HG03196 (cell line): ENCODE measurements around the gene CAPN5.

Experiments used
- ATAC-seq: cut with Tn5 transposase; IDR thresholded peaks from one replicate; pipeline ENCODE4 v1.9.1; 2021; ENCODE audit not compliant: unreplicated experiment

Gene CAPN5

DNA sequence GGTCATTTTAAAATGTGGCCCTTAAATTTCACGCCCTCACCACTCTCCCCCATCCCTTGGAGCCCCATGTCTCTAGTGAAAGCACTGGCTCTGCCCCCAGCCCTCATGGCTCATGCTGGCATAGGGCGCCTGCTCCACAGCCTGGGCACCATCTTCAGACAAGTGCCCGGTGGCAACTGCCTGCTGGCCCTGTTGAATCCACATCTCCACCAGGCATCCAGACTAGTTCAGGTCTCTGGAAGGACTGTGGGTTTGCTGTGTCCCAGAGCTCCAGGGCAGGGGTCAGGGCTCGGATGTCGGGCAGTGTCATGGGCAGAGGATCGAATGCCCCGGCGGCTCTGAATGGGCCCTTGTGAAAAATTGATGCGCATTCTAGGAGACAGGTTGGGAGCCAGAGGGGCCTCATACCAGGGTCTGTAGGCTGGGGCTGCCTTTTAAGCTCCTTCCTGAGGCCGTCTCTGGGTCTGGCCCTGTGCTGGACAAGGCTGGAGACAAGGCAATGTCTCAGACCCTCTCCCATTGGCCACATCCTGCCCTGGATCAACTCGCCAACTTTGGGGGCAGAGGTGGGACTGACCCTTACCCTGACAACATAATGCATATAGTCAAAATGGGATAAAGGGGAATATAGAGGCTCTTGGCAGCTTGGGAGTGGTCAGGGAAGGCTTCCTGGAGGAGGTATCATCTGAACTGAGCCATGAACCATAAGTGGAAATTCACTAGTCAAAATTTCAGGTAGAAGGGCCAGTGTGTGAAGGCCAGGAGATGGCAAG, 62.5 kb downstream of the CAPN5 start:
- ATAC-seq = no peak

DNA sequence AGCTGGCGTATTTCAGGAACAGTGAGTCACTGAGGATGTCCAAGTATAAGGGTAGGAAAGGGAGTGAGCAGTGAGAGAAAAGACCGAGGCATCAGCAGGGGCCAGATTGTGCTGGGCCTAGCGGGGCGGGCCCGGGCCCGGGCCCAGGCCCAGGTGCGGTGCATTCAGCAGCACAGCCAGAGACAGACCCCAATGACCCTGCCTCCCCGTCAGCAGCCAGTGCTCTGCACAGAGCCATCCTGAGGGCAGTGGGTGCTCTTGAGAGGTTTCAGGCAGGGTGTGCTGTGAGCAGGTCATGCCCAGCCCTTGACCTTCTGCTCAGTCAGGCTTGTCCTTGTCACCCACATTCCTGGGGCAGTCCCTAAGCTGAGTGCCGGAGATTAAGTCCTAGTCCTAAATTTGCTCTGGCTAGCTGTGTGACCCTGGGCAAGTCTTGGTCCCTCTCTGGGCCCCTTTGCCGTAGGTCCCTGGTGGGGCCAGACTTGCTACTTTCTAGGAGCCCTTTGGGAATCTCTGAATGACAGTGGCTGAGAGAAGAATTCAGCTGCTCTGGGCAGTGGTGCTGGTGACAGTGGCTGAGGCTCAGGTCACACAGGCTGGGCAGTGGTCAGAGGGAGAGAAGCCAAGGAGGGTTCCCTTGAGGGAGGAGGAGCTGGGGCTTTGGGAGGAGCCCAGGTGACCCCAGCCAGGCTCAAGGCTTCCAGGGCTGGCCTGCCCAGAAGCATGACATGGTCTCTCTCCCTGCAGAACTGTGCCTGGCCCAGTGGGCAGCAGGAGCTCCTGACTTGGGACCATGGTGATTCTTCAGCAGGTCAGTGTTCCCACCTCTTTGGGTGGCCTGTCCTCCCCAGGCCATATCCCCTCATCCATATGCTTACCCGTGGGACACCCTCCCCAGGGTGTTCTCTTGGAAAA, 63.3 kb downstream of the CAPN5 start:
- ATAC-seq = no peak

DNA sequence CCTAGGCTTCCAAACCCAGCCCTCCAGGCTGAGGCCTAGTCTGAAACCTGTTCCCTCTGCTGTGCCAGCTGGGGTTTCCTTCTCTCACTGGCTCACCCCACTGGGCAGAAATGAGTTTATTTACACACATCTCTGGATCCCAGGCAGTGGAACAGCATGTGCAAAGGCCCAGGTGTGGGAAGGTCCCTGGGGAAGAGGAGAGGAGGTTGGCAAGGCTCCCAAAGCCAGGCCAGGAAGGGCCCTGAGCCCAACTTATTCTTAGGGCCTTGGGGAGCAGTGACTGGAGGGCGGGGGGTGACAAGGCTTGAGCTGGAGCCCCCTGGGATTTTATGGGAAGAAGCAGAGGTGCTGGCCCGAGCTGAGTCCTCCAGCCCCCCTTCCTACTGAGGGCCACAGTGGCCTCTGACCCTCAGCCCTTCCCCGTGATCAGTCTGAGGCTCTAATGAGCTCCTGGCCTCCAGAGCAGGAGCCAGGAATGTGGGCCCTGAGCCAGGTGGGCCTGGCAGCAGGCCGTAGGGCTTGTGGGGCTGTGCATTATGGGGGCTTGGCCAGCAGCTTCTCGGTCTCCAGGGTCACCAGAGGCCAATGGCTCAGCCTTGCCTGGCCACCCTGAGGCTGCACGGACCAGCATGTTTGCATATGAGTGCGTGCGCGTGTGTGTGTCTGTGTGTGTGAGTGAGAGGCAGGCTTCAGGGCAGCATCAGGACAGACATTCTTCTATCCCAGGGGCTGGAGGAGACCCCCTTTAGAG, 64.2 kb downstream of the CAPN5 start:
- ATAC-seq = no peak

DNA sequence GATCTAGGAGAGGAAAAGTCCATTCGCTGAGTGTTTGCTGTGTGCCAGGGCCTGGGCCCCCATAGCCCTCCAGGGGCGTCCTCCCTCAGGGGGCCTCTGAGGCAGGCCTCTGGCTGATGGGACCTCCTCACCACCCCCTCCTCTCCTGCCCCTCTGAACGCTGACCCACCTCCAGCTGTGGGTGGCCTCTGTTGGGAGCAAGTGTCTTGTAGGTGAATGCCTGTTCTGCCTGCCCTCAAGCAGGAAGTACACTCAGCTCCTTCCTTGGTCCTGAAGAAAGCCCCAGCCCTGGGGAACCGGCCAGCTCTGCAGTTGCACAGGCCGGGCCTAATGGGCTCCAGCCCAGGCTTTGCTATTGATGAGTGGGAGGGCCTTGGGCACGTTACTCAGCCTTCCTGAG, 64.8 kb downstream of the CAPN5 start:
- ATAC-seq = no peak

DNA sequence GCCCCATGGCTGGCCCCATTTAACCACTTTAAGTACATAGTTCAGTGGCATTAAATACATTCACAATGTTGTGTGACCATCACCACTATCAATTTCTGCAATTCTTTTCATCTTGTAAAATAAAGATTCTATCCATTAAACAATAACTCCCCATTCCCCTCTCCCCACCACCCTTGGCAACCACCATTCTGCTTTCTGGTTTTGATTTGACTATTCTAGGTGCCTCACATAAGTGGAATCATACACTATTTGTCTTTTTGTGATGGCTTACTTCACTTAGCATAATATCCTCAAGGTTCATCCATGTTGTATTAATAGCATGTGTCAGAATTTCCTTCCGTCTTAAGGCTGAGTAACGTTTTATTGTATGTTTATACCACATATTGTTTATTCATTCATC, 68.3 kb downstream of the CAPN5 start:
- ATAC-seq = no peak

DNA sequence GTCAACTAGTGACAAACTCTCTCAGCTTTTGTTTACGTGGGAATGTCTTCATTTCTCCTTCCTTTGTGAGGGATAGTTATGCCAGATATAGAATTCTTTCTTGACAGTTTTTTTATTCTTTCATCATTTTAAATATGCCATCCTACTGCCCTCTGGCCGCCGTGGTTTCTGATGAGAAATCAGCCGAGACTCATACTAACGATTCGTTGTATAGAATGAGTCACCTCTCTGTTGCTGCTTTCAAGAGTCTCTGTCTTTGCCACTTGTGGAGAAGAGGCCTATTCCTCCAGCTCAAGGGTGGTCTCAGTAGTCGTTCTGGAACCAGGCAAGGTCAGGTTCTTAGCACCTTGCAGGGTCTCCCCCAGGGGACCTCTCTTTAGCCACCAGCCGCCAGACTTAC, 69.3 kb downstream of the CAPN5 start:
- no peak for ATAC-seq

DNA sequence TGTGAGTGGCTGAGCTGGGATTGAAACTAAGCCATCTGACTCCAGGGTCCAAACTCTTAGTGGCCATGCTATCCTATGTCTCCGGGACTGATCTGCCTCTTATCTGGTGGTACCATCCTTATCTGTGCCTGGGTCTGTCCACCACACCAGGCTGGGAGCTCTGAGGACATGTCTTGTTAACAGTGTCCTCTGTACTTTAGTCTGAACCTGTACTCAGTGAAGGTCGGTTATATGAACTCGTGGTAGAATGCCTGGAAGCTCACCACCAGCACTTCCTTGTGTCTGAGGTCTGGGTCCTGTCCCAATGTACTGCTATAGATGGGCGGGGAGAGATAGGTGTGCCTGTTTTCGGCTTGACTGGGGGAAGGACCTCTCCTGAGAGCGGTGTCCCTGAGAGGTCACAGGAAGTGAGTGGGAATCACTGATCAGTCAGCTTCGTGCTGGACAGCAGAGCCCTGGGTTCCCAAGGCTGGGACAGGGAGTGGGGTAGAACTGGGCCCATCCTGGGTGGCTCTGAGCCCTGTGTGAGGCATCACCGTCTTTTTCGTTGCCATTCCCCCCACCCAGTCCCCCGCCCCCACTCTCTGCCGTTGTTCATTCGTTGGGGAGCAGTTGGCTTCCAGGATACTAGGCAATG, 70.1 kb downstream of the CAPN5 start:
- ATAC-seq = no peak

DNA sequence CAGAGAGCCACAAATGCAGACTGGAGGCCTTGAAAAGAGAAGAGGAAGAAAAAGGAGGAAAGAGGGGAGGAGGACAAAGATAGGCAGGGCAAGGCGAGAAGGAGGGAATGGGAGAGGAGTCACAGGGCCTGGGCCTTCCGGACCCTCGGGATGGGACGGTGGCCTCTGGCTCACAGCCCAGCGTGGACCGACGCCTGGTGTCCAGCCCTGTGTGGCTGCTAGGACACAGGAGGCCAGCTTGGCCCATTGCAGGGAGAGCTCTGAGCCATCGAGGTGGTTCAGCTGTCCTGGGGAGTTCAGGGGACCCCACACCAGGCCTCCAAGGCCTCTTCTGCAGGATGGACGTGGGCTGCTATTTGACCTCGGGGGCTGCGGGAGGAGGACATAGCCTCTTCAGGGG, 70.7 kb downstream of the CAPN5 start:
- ATAC-seq = no peak

DNA sequence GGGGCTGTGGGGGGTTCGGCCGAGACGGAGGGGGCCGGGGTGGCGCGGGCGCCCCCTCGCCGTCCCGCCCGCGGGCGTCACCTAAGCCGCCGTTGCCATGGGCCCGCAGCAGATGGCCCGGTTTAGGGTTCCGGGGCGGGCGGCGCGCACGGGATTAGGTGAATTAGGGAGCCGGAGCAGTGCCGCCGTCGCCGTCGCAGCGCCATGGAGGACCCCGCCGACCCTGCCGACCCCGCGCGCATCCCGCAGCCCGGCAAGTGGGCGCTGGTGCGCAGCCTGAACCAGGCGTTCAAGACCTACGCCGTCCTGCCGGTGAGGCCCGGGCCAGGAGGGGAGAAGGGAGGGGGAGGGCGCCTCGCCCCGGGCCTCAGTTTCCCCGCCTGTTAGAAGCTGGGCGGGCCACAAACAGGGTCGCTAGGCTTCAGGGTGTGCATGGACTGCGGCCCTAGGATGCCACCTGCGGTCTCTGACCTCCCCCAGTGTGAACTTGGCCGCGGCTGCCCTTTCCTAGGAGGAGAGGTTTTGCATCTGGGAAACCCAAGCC, 71.4 kb downstream of the CAPN5 start:
- no peak for ATAC-seq

DNA sequence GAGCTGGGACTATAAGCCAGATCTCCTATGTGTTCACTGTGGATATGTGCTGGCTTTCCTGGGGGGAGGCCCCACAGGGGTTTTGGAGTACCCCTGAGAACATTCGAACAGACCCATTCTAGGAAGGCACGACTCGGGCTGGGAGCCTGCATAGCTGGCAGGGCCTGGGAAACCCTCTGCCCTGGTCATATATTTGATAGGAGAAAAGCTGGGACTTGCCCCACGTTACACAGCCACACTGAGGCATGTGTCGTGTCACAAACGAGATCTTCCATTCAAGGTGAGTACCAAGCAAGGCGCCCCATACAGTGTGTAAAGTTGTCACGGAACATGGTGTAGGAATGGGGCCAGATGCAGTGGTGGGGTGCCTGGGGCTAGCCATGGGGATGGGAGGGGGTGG, 72.4 kb downstream of the CAPN5 start:
- ATAC-seq = no peak

DNA sequence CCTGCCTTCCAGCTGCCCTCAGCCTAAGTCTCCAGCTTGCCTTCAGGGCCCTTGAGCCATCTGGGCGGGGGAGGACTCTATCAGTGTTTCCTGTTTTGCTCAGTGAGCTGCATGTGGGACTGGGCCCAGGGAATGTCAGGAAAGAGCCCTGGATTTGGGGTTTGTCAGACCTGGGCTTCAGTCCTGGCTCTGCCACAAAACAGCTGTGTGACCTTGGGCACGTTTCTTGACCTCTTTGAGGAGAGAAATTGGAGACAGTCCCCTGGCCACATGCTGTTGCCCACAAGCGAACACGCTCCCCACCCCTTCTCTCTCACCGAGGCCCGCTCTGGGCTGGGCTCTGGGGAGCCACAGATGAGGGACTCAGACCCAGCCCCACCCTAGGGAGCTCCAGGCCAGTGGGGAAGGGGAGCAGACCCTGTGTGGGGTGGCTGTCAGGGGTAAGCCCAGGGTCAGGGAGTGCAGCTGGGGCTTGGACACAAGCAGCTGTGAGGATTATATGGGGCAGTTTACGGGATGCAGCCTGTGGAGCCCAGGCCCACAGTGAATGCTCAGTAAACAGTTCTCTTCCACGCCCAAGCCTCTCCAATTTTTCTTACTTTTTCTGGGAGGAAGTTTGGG, 73.6 kb downstream of the CAPN5 start:
- ATAC-seq = no peak

DNA sequence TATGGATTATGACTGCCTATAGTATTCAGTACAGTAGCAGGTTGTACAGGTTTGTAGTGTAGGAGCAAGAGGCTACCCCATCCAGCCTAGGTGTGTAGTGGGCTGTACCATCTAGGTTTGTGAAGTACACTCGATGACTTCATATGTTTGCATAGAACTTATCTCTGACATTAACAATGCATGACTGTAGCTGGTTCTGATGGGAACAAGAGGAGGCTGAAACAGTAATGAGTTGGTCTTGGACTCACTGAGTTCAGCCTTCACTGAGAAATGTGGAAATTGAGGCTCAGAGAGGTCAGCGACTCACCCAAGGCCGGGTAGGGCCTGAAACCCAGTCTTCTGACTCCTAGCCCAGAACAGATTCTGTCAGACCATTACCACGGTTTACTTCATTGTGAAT, 74.3 kb downstream of the CAPN5 start:
- ATAC-seq = no peak

DNA sequence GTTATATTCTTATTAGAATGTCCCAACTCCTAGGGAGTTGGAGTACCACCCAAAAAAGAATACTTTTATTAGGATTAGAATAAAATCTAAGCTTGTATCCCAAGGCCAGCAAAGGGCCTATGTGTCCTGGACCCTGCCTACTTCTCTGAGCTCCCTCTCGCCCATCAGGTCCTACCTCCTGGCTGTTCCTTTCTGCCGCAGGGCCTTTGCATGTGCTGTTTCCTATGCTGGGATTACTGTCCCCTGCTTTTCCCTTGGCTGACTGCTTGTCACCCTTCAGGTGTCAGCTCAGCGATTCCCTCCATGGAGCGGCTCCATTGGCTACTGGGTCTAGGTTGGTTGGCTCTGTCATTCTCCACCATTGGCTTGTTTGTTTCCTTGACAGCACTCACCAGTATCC, 74.7 kb downstream of the CAPN5 start:
- ATAC-seq = no peak

DNA sequence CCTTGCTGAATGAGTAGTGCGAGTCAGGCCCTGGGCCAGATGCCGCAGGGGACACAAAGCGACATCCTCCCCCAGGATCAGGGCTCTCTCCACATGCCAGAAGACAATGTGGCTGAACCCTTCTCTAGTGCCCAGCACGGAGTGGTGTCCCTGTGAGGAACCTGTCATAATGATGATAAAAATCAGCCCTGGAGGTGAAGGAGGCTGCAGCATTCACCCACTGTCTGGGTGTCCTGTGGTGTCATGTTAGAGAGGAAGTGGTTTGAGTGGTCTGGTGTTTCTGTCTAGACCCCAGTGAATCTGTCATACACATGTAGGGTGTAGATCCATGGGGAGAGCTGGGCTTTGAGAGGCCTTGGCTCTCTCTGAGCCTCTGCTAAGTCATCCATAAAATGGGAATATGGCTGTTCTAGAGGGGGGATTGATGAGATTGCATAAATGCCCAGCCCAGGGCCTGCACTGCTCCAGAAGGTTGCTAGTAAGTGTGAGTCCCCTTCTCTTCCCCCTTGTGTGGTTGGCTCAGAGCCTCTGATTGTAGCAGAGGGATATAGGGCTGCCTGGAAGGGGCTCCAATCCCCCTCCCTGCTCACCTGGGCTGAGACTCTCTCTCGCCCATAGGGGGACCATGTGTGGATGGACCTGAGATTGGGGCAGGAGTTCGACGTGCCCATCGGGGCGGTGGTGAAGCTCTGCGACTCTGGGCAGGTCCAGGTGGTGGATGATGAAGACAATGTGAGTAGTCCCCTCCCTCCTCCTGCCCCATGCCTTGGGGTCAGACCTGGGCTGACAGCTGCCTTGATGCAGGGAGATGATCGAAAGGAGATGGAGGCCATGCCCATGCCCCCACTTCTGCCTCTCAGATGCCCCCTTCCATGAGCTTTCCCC, 75.6 kb downstream of the CAPN5 start:
- no peak for ATAC-seq

DNA sequence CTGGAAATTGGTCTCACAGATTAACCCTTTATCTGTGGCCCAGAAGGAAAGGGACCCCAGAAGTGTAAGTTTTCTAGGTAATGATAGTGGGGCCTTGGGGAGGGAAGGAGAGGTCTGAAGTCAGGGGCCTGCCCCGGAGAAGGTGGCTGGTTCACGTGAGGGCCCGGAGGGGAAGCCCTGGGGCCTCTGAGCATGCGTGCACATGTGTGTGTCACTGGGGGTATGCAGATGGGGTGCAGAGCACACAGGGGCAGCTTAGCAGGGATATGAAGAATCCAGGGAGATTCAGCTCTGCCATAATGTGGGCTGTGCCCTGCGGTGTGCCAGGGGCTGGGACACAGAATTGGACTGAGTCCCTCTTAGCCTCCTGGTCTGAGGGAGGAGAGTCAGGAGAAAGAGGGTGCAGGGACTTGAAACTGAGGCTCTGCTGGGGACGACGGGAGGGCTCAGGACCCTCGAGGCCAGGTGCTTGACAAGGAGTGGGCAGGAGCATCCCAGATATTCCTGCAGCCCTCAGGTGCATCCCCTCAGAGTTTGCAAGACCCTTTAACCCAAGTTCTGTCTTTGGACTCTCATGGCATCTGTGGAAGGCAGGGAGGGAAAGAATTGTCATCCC, 76.7 kb downstream of the CAPN5 start:
- no peak for ATAC-seq

DNA sequence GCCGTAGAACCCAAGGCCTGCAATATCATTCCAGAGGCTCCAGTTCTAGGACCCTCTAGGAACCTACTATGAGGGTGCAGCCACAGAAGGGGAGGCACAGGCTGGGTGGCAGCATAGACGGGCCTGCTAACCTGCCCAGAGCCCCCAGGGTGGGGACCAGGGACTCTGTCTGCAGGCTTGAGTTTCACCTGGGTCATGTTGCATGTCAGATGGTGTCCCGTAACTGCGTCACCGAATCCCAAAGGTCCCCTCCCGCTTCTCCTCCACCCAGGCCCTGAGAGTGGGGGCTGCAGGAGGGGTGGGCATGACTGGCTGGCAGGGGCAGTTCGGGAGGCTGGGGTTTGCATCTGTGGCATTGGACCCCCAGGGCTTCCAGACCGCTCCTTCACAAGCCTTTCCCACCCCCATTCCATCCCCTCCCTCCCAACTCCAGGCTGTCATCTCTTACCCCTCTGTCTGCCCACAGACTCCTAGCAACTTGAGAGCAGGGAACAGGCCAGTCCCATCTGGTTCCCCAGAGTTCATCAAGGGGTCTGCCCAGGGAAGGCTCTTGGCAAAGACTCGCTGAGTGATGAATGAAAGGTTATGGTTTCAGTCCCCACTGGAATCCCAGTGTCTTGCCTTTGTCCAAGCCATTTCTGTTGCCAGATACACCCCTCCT, 77.6 kb downstream of the CAPN5 start:
- no peak for ATAC-seq

DNA sequence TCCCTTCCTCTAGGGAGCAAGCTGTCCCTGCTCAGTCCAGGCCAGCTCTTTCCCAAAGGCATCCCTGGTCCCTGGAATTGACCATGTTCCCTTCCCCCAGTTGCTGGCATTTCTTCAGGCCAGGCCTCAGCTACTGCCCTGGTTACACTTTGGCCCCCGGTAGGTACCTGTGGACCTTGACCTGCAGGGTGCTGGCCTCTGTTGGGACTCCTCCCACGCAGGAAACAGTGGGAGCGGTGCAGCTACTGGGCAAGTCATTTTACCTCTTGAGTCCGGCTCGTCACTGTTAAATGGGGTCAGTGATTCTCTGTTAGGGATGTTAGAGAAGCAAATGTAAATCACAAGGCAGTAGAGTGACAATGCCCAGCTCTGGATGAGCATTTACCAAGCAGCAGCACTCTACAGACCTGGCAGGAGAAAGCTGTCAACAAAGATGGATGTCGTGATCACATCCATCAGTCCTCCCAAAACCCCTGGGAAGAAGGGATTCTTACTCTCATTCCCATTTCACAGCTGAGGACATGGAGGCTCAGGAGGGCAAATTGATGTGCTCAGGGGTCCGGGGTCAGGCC, 78.2 kb downstream of the CAPN5 start:
- no peak for ATAC-seq
